ENCODE data around the gene ATG5. TPM values are rescaled to one million over a fixed set of nuclear protein-coding genes. Genes with fewer than 3 reads are reported as not detected.

Gene ATG5
- polyA plus RNA-seq, 1 donor (not counting 4 experiments of a cell fraction or from before 2014, with no cell fraction given) = 60.0 TPM

- FAIRE-seq = peak; percentile 82
- peaks cover 72% of the 10 kb centered on the region for H3K4me1 ChIP-seq (ENCODE audit: control insufficient read depth, extremely low read depth, insufficient read depth, low read length)
Observed at GRCh38 chr6:106372838-106373501, 47.4 kb upstream of the ATG5 start.

DNA sequence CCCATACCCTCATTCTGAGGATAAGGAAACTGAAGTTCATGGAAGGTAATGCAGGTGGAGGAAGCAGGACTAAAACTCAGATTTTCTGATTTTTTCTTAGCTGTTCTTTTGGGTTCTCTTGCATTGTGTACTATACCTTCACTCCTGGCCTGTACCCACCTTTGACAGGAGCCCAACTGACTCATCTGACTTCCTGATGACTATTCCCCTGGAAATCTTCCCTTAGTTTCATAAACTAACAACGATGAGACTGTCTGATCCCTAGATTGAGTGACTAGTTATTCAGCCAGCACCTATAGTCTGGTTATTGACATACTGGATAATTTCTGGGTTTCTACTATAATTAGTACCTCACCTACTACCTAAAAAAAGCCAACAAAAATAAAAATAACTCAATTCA lies 45.1 kb upstream of the ATG5 start:
- Histone ChIP-seq H3K27ac (ENCODE audit: control insufficient read depth, insufficient read depth, low read length) (peak overlapping the region; percentile 84), H3K9me1 (ENCODE audit: control insufficient read depth, extremely low read depth, insufficient read depth, low read length) (no peaks in the 10 kb centered on the region), H3K79me2 (ENCODE audit: control insufficient read depth, insufficient read depth, low read length) (peaks cover 28% of the 10 kb centered on the region), H3K27me3 (ENCODE audit: control insufficient read depth, extremely low read depth, insufficient read depth, low read length) (no peaks in the 10 kb centered on the region), H3K36me3 (ENCODE audit: control insufficient read depth in 2 of 2, extremely low read depth in 1 of 2, insufficient read depth in 2 of 2, low read length in 2 of 2) (no peaks in the 10 kb centered on the region), H4K20me1 (ENCODE audit: control insufficient read depth, extremely low read depth, insufficient read depth, low read length) (no peaks in the 10 kb centered on the region), H2AFZ (ENCODE audit: control insufficient read depth, low read length) (no peak overlapping the region), H3K4me1 (ENCODE audit: control insufficient read depth, extremely low read depth, insufficient read depth, low read length) (peaks cover 55% of the 10 kb centered on the region), H3K9ac (ENCODE audit: control insufficient read depth, extremely low read depth, insufficient read depth, low read length) (peak overlapping the region; percentile 62), H3K4me3 (ENCODE audit: control insufficient read depth in 2 of 3, extremely low read depth in 1 of 3, insufficient read depth in 2 of 3, low read depth in 1 of 3, low read length in 3 of 3) (peak overlapping the region in 2 of 3 experiments; percentile 24 to 32), H3K9me3 (ENCODE audit: control insufficient read depth, low read depth, low read length) (no peaks in the 10 kb centered on the region), H3K4me2 (ENCODE audit: control insufficient read depth, extremely low read depth, insufficient read depth, low read depth, low read length) (peak overlapping the region; percentile 73)
- dilution Hi-C loops (cut with MboI; ENCODE audit: extremely low pct_ligation_motif_present, low sequenced_read_pairs) = no loop called here
- DNase-seq (ENCODE audit: low read depth, low spot score) (no peak), FAIRE-seq (peak; percentile 99)
- TF ChIP-seq EZH2 (IDR thresholded peaks at IDR 0.05; ENCODE audit: low read length) (no peak), CTCF (optimal IDR thresholded peaks at IDR 0.05 in 1 of 3, IDR thresholded peaks at IDR 0.05 in 1 of 3, conservative IDR thresholded peaks at IDR 0.05 in 1 of 3; ENCODE audit: extremely low read depth in 1 of 3, insufficient read depth in 2 of 3, low read length in 3 of 3) (no peak)

More at GRCh38 chr6:106372838-106373501, 47.4 kb upstream of the ATG5 start:
- Histone ChIP-seq H3K27me3 (ENCODE audit: control insufficient read depth, extremely low read depth, insufficient read depth, low read length) (no peaks in the 10 kb centered on the region), H3K9ac (ENCODE audit: control insufficient read depth, extremely low read depth, insufficient read depth, low read length) (peak overlapping the region; percentile 28), H3K4me2 (ENCODE audit: control insufficient read depth, extremely low read depth, insufficient read depth, low read depth, low read length) (peak overlapping the region; percentile 73), H3K79me2 (ENCODE audit: control insufficient read depth, insufficient read depth, low read length) (peaks cover 27% of the 10 kb centered on the region), H3K27ac (ENCODE audit: control insufficient read depth, insufficient read depth, low read length) (peak overlapping the region; percentile 84), H3K9me1 (ENCODE audit: control insufficient read depth, extremely low read depth, insufficient read depth, low read length) (no peaks in the 10 kb centered on the region), H4K20me1 (ENCODE audit: control insufficient read depth, extremely low read depth, insufficient read depth, low read length) (no peaks in the 10 kb centered on the region), H3K9me3 (ENCODE audit: control insufficient read depth, low read depth, low read length) (no peaks in the 10 kb centered on the region), H2AFZ (ENCODE audit: control insufficient read depth, low read length) (no peak overlapping the region), H3K4me3 (ENCODE audit: control insufficient read depth in 2 of 3, extremely low read depth in 1 of 3, insufficient read depth in 2 of 3, low read depth in 1 of 3, low read length in 3 of 3) (no peak overlapping the region), H3K36me3 (ENCODE audit: control insufficient read depth in 2 of 2, extremely low read depth in 1 of 2, insufficient read depth in 2 of 2, low read length in 2 of 2) (no peaks in the 10 kb centered on the region)
- DNase-seq (ENCODE audit: low read depth, low spot score) = no peak
- no peak for TF ChIP-seq EZH2 (IDR thresholded peaks at IDR 0.05; ENCODE audit: low read length)
- dilution Hi-C loops (cut with MboI; ENCODE audit: extremely low pct_ligation_motif_present, low sequenced_read_pairs) = no loop called here

All from keratinocyte (primary cell).